ENCODE measurements around the gene GSC2. TPM values are rescaled to one million over a fixed set of nuclear protein-coding genes. Genes with fewer than 3 reads are reported as not detected.

GSC2 gene, protein sequence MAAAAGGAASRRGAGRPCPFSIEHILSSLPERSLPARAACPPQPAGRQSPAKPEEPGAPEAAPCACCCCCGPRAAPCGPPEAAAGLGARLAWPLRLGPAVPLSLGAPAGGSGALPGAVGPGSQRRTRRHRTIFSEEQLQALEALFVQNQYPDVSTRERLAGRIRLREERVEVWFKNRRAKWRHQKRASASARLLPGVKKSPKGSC
- total RNA-seq = not detected
- not detected for total RNA-seq (2013)

GRCh38 chr22:19149991-19150390 is at the start of gene GSC2:
TSS of gene GSC2 (minus strand) at chr22:19150292. CDS start at chr22:19150283, 9 bp downstream.
- Mint-ChIP-seq H3K27me3 (ENCODE audit: low read depth in 2 of 2) (peaks cover 38 to 43% of the 10 kb centered on the region in 2 donors), H3K9me3 (no peaks in the 10 kb centered on the region), H3K4me3 (peak within 1 kb of the TSS; percentile 31), H3K4me1 (peaks cover 0 to 5% of the 10 kb centered on the region in 2 donors), H3K36me3 (no peaks in the 10 kb centered on the region), H3K27ac (no peak within 1 kb of the TSS)
- Histone ChIP-seq H3K36me3 (ENCODE audit: control insufficient read depth, insufficient read depth, low read length) (no peaks in the 10 kb centered on the region), H3K9me3 (ENCODE audit: control insufficient read depth, insufficient read depth, low read length) (no peaks in the 10 kb centered on the region), H3K27ac (ENCODE audit: low read length) (no peak within 1 kb of the TSS), H3K27me3 (ENCODE audit: control insufficient read depth, insufficient read depth, low read length) (peaks cover 13% of the 10 kb centered on the region), H3K4me3 (ENCODE audit: low read length) (no peak within 1 kb of the TSS), H3K4me1 (ENCODE audit: control insufficient read depth, insufficient read depth, low read length) (peaks cover 6% of the 10 kb centered on the region)
- no peak for ATAC-seq
- WGBS (ENCODE audit: insufficient coverage) = 7% methylated on average over 59 of the region's 59 CpGs
- DNase-seq = no peak
- no peak for TF ChIP-seq CTCF (IDR thresholded peaks at IDR 0.05)
- intact Hi-C loops (cut with micrococcal nuclease) = no loop called here

DNA sequence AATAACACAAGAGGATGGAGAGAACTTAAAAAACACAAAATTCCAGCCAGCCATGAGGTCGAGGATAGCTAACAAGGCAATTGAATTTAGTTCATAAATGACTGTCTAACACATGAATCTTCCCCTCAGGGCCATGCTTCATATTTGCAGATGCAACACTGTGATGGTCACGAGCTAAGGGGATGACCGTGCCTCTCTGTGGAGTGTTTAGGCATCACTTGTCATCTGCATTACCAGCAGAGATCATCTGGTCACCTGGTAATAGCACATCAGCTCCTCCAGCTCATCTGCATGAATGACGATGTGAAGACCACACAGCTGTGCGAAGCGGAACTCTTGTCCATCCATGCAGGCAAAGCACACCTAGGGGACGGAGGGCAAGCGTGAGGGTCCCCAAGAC is 49.4 kb upstream of the GSC2 start:
- 89% methylated on average over 8 of the region's 8 CpGs for WGBS (ENCODE audit: insufficient coverage)
- no peaks in the 10 kb centered on the region for H3K36me3 Mint-ChIP-seq

GRCh38 chr22:19197997-19198865 is 48.1 kb upstream of the GSC2 start:
- H3K36me3 ChIP-seq (ENCODE audit: control insufficient read depth, insufficient read depth, low read length) = no peaks in the 10 kb centered on the region
- no peak for TF ChIP-seq CTCF (IDR thresholded peaks at IDR 0.05)
- peaks cover 14% of the 10 kb centered on the region for H3K4me1 ChIP-seq (ENCODE audit: control insufficient read depth, insufficient read depth, low read length)
- H3K4me3 Mint-ChIP-seq = no peak overlapping the region
- H3K36me3 Mint-ChIP-seq = no peaks in the 10 kb centered on the region
- no peaks in the 10 kb centered on the region for H3K9me3 Mint-ChIP-seq
- peaks cover 17 to 30% of the 10 kb centered on the region in 2 donors for H3K4me1 Mint-ChIP-seq
- intact Hi-C loops (cut with micrococcal nuclease) = no loop called here
- peak overlapping the region in 1 of 2 donors; percentile 48 for H3K27ac Mint-ChIP-seq
- H3K27ac ChIP-seq (ENCODE audit: low read length) = no peak overlapping the region
- no peaks in the 10 kb centered on the region for H3K9me3 ChIP-seq (ENCODE audit: control insufficient read depth, insufficient read depth, low read length)
- DNase-seq (no peak), ATAC-seq (no peak)
- 94% methylated on average over 10 of the region's 10 CpGs for WGBS (ENCODE audit: insufficient coverage)
- no peak overlapping the region for H3K4me3 ChIP-seq (ENCODE audit: low read length)
- H3K27me3 Mint-ChIP-seq (ENCODE audit: low read depth in 2 of 2) = peaks cover 0 to 9% of the 10 kb centered on the region in 2 donors
- no peaks in the 10 kb centered on the region for H3K27me3 ChIP-seq (ENCODE audit: control insufficient read depth, insufficient read depth, low read length)

More for the DNA sequence above, 49.4 kb upstream of the GSC2 start:
- ATAC-seq (no peak), DNase-seq (no peak)
- TF ChIP-seq CTCF (IDR thresholded peaks at IDR 0.05) = no peak
- H3K9me3 ChIP-seq (ENCODE audit: control insufficient read depth, insufficient read depth, low read length) = no peaks in the 10 kb centered on the region
- H3K36me3 ChIP-seq (ENCODE audit: control insufficient read depth, insufficient read depth, low read length) = no peaks in the 10 kb centered on the region
- H3K4me1 ChIP-seq (ENCODE audit: control insufficient read depth, insufficient read depth, low read length) = peaks cover 14% of the 10 kb centered on the region
- H3K4me1 Mint-ChIP-seq = peaks cover 17 to 30% of the 10 kb centered on the region in 2 donors
- H3K27me3 Mint-ChIP-seq (ENCODE audit: low read depth in 2 of 2) = peaks cover 10 to 14% of the 10 kb centered on the region in 2 donors
- H3K9me3 Mint-ChIP-seq = no peaks in the 10 kb centered on the region
- no peak overlapping the region for H3K27ac ChIP-seq (ENCODE audit: low read length)
- H3K4me3 ChIP-seq (ENCODE audit: low read length) = no peak overlapping the region
- H3K27me3 ChIP-seq (ENCODE audit: control insufficient read depth, insufficient read depth, low read length) = no peaks in the 10 kb centered on the region
- intact Hi-C loops (cut with micrococcal nuclease) = no loop called here
- H3K27ac Mint-ChIP-seq = no peak overlapping the region
- no peak overlapping the region for H3K4me3 Mint-ChIP-seq

Data from natural killer cell (primary cell).